ENCODE results near the gene TXN.
"Not testable (repeated sequence)": the region's sequence is repeated elsewhere in the genome, so short reads cannot be mapped to it uniquely, and the experiment has no call there.

TXN gene

DNA sequence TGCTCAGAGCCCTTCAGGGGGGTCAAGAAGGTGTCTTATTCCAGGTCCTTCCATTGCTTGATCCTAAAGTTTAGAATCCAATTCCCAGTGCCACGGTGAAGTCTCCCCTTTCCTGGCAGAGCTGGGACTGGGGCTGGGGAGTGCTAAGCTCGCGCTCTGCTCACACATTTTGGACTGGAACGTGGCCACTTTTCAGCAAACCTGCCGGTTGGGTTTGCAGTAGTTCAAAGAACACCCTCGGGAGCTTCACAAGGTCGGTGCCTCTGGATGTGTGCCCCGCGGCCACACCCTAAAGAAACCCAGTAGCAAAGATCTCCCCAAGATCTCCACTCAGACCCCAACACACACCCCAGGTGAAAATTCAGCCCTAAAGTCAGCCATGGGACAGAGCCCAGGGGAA is 48.3 kb downstream of the TXN start, which contains the start of gene C9orf152:
C9orf152 (minus strand) TSS at position 129 of the 400 bp plus-strand sequence. CDS start 580 bp downstream, outside the sequence.
- no peak for DNase-seq (ENCODE audit: low read depth)

- DNase-seq (ENCODE audit: low read depth) = no peak
These were observed 49.2 kb downstream of the TXN start for GRCh38 chr9:110207071-110207641.

DNA sequence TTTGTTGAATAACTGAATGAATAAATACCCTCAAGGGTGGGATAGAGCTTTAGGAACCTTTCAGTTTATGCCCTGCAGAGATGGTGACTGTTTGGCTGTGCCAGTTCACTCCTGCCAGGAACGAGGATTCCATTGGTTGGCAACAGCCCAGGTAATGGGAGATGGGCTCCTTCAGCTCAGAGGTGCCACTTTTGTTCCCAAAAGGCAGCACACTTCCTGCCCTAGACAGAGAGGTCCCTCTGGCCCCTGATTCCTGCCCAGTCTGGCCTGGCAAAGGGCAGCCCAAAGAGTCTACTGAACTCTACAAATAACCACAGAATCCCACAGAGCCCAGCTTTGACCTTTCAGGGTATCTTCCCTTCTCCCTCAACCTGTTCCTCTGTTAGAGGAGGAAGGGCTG is 49.9 kb downstream of the TXN start:
- no peak for DNase-seq (ENCODE audit: low read depth)

- DNase-seq (ENCODE audit: low read depth) = not testable (repeated sequence)
These were observed 50.7 kb downstream of the TXN start for GRCh38 chr9:110205612-110206011.

DNA sequence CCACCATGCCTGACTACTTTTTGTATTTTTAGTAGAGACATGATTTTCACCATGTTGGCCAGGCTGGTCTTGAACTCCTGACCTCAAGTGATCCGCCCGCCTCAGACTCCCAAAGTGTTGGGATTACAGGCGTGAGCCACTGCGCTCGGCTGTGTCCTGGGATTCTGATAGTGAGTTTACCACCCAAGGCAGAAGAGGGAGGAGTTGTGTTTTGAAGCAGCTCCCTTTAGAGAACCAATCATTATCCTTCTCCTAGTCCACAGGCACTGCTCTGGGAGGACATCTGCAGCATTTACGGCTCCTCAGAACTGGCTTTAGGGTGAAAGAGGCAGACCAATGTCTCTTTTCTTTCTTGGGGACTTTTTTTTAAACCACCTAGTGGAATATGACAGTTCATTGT is 54.1 kb downstream of the TXN start:
- DNase-seq (ENCODE audit: low read depth) = no peak

- DNase-seq (ENCODE audit: low read depth) = no peak
These were observed 56.7 kb downstream of the TXN start for GRCh38 chr9:110199643-110200042.

DNA sequence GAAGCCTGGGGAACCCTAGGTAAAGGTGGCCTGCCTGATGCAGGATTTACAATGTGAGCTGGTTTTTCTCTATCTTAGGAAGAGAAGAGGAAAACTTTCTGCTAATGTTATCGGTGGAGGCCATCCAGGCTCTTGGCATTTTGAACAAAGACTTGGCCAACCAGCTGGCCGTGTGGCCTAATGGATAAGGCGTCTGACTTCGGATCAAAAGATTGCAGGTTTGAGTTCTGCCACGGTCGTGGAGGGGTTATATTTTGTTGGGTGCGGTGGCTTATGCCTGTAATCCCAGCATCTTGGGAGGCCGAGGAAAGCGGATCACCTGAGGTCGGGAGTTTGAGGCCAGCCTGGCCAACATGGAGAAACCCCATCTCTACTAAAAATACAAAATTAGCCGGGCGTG is 58.0 kb downstream of the TXN start:
- DNase-seq (ENCODE audit: low read depth) = no peak

DNA sequence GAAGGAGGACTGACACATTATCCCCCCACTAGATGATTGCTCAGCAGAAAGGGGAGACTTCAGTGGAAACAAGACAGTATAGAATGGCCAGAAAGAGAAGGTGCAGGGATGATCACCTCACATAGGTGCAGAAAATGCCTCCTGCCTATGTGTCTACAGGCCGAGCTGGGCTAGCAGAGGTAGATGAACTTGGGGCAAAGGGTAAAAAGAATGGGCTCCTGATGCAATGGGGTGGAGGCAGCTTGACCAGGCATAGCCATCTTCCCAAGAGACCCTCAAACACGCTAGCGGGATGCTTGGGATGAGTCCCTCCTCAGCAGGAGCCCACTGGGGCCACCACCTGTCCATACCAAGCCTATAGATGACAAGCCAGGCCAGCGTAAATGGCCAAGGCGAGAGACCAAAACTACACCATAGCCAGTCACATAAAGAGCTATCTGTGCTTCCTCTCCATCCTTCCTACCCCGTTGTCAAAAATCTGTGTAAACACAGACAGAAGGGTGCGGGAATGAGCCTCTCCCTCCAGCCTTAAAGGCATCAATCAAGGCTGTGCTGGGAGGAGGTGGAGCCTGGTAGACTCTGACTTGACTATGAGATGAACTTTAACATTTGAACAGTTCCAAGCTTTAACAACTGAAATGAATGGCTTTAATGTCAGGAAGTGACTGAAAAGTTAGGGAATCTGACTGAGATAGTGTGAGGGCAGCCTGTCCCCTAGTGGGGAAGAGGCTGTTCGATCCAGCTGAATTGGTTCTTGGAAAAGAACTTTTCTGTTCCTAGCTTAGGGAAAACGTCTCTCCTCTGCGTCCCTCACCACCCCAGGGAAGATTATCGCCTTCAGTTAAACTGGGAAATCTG is 58.7 kb downstream of the TXN start:
- DNase-seq (ENCODE audit: low read depth) = no peak

- not testable (repeated sequence) for DNase-seq (ENCODE audit: low read depth)
These were observed 60.2 kb downstream of the TXN start for GRCh38 chr9:110196084-110196499.
